ENCODE results near the gene MYCBP.
A peak's percentile ranks its signal among the peaks of the same experiment; 100 is the strongest.
"Not testable (repeated sequence)": the region's sequence is repeated elsewhere in the genome, so short reads cannot be mapped to it uniquely, and the experiment has no call there.

The MYCBP gene

GRCh38 chr1:38873027-38873969 is at the start of gene MYCBP:
MYCBP (minus strand) TSS chr1:38873348; CDS start chr1:38873305, 43 bp downstream.
- DNase-seq: peak; percentile 94 to 96

GRCh38 chr1:38919130-38919529 is 46.0 kb upstream of the MYCBP start:
- no peak for DNase-seq

- DNase-seq: no peak
Observed at GRCh38 chr1:38918568-38918967, 45.4 kb upstream of the MYCBP start.

GRCh38 chr1:38917772-38918171 is 44.6 kb upstream of the MYCBP start:
- DNase-seq: no peak

GRCh38 chr1:38917337-38917736 is 44.2 kb upstream of the MYCBP start:
- no peak for DNase-seq

- DNase-seq: peak; percentile 20 to 41
Observed at GRCh38 chr1:38915352-38915948, 42.3 kb upstream of the MYCBP start.

GRCh38 chr1:38914908-38915307 is 41.8 kb upstream of the MYCBP start:
- DNase-seq: not testable (repeated sequence)

GRCh38 chr1:38908821-38909220 is 35.7 kb upstream of the MYCBP start:
- no peak for DNase-seq

GRCh38 chr1:38905985-38906384 is 32.8 kb upstream of the MYCBP start:
- DNase-seq: no peak

GRCh38 chr1:38899560-38899959 is 26.4 kb upstream of the MYCBP start:
- no peak for DNase-seq

- no peak for DNase-seq
Observed at GRCh38 chr1:38898653-38899230, 25.6 kb upstream of the MYCBP start.

- no peak for DNase-seq
Observed at GRCh38 chr1:38896169-38896568, 23.0 kb upstream of the MYCBP start.

GRCh38 chr1:38892976-38893375 is 19.8 kb upstream of the MYCBP start:
- no peak for DNase-seq

- no peak for DNase-seq
Observed at GRCh38 chr1:38891753-38892152, 18.6 kb upstream of the MYCBP start.

- no peak for DNase-seq
Observed at GRCh38 chr1:38889589-38889988, 16.4 kb upstream of the MYCBP start.

- no peak for DNase-seq
Observed at GRCh38 chr1:38888423-38889333, 15.5 kb upstream of the MYCBP start.

GRCh38 chr1:38885092-38885491 is 11.9 kb upstream of the MYCBP start:
- no peak for DNase-seq

- DNase-seq: no peak
Observed at GRCh38 chr1:38881487-38881886, 8.3 kb upstream of the MYCBP start, which contains the start of gene GJA9. GJA9 (minus strand) TSS chr1:38881587; CDS start chr1:38876098, 5,489 bp downstream.

GRCh38 chr1:38875811-38876210 is 2.7 kb upstream of the MYCBP start:
- DNase-seq: no peak

GRCh38 chr1:38872401-38873026 is 634 bp downstream of the MYCBP start:
- DNase-seq: peak; percentile 43

- no peak for DNase-seq
Observed at GRCh38 chr1:38870996-38871395, 2.2 kb downstream of the MYCBP start.

- no peak for DNase-seq
Observed at GRCh38 chr1:38867208-38867607, 5.9 kb downstream of the MYCBP start.
